KOPT-K1 (cell line): Measurements from ENCODE around the gene TMA7.
A peak's percentile ranks its signal among the peaks of the same experiment; 100 is the strongest.
"Not testable (repeated sequence)": the region's sequence is repeated elsewhere in the genome, so short reads cannot be mapped to it uniquely, and the experiment has no call there.

Experiments used
- H3K27ac ChIP-seq: fragments of 200-600 bp; sonication (generic); 2 replicates; pipeline ENCODE4 v1.5.1; 2016; ENCODE audit warnings: antibody characterized with exemption, mild to moderate bottlenecking, low read depth, low read length; ENCODE audit not compliant: poor library complexity, severe bottlenecking
- H3K36me3 ChIP-seq: fragments of 200-600 bp; sonication (generic); 2 replicates; pipeline ENCODE4 v1.5.1; 2017; ENCODE audit warnings: antibody characterized with exemption, mild to moderate bottlenecking, low read length, moderate library complexity; ENCODE audit not compliant: insufficient read depth
- H3K9me3 ChIP-seq: fragments of 200-600 bp; sonication (generic); 2 replicates; pipeline ENCODE4 v1.5.1; 2017; ENCODE audit warnings: antibody characterized with exemption, low read length, mild to moderate bottlenecking; ENCODE audit not compliant: insufficient read depth, poor library complexity, severe bottlenecking

The TMA7 gene

DNA sequence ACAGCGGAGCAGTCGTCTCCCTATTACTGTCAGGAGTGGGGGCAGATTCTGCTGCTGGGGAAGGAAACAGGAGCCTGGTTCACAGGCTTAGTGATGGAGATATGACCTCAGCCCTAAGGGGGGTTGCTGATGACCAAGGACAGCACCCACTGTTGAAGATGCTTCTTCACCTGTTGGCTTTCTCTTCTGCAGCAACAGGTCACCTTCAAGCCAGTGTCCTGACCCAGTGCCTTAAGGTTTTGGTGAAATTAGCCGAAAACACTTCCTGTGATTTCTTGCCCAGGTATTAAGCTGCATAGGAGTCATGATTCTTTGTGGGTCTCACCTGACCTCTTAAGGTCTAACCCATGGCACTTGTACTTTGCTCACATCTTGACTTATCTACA is 20.5 kb downstream of the TMA7 start:
- H3K9me3 ChIP-seq = no peaks in the 10 kb centered on the region
- H3K36me3 ChIP-seq = peaks cover 65% of the 10 kb centered on the region
- no peak overlapping the region for H3K27ac ChIP-seq

DNA sequence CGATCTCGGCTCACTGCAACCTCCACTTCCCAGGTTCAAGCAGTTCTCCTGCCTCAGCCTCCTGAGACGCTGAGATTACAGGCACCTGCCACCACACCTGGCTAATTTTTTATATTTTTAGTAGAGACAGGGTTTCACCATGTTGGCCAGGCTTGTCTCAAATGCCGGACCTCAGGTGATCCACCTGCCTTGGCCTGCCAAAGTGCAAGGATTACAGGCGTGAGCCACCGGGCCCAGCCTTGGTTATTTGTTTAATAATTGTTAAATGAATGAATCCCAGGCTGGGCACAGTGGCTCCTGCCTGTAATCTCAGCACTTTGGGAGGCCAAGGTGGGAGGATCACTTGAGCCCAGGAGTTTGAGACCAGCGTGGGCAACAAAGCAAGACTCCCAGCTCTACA is 21.7 kb downstream of the TMA7 start:
- not testable (repeated sequence) for H3K9me3 ChIP-seq, H3K27ac ChIP-seq
- peaks cover 52% of the 10 kb centered on the region for H3K36me3 ChIP-seq

DNA sequence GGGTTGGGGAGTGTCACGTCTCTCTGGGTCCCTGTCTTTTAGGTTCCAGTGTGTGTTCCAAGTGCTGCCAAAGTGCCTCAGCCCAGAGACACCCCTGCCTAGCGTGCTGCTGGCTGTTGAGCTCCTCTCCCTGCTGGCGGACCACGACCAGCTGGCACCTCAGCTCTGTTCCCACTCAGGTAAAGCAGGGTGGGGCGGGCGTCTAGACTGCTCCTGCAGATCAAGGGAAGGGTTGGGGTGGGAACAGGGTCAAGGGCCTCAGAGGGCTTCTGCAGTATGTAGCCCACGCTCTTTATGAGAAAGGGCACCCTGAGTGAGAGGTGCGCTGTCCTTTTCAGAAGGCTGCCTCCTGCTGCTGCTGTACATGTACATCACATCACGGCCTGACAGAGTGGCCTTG is 23.6 kb downstream of the TMA7 start:
- H3K36me3 ChIP-seq = peaks cover 55% of the 10 kb centered on the region
- no peak overlapping the region for H3K27ac ChIP-seq
- H3K9me3 ChIP-seq = no peaks in the 10 kb centered on the region

DNA sequence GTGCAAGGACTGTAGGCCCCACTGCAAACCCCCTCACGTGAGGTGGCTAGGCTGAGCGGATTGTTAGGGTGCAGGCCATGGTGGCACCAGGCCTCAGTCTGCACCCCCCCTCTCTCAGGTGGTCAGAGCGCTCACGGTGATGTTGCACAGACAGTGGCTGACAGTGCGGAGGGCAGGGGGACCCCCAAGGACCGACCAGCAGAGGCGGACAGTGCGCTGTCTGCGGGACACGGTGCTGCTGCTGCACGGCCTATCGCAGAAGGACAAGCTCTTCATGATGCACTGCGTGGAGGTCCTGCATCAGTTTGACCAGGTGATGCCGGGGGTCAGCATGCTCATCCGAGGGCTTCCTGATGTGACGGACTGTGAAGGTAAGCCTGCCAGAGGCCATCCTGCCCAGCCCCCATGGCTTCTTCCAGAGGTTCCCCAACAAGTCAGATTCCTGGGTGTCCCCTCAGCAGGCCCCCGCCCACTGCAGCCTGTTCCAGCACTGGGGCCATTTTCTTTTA is 24.7 kb downstream of the TMA7 start:
- H3K27ac ChIP-seq = no peak overlapping the region
- H3K36me3 ChIP-seq = peaks cover 55% of the 10 kb centered on the region
- no peaks in the 10 kb centered on the region for H3K9me3 ChIP-seq

DNA sequence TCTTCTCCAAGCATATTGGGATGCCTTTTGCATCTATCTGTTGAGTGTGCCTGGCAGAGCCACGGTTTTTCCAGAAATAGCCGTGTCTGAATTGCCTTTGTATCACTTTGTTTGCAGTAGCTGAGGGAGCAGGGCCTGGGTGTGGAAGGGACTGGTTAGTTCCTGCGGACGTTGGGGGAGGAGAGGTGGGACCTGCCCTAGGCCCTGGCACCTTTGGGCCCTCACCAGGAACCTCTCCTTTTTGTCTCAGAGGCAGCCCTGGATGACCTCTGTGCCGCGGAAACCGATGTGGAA is 25.1 kb downstream of the TMA7 start:
- Histone ChIP-seq H3K36me3 (peaks cover 55% of the 10 kb centered on the region), H3K9me3 (no peaks in the 10 kb centered on the region), H3K27ac (peak overlapping the region; percentile 88)

DNA sequence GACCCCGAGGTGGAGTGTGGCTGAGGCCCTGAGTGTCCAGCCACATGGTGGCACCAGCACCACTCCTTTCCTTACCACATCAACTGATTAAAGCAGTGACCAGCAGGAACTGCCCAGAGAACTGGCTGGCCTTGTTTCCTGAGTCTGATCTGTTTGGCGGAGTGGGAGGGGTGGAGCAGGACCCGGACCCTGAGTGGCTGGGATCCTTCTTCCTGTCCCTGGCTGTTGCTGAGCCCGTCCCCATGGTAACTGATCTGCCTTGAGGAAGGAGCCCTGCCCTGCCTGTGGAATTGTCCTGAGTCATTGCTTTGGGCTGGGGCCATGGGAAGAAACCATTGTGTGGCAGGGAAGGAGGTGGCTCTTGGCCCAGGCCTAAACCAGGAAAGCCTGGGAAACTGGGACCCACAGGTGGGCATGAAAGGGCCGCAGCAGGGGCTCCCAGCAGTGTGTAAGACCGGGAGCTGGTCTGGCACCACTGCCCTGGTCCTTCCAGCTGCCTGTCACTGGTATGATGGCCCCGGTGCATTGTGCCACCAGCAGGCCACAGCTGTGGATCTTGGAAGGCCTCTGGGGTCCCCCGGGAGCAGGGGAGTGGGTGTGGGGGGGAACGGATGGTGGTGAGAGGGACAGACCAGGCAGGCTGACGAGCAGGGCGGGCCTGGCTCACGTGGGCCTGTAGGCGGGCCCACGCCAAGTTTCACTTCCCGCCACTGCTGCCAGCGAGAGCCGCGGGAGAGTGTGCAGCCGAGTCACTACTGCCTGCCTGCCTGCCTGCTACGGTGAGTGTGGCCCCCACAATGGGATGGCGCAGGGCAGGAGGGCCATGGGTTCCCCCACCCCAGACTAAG is 25.7 kb downstream of the TMA7 start:
- peak overlapping the region; percentile 88 for H3K27ac ChIP-seq
- peaks cover 49% of the 10 kb centered on the region for H3K36me3 ChIP-seq
- H3K9me3 ChIP-seq = no peaks in the 10 kb centered on the region

DNA sequence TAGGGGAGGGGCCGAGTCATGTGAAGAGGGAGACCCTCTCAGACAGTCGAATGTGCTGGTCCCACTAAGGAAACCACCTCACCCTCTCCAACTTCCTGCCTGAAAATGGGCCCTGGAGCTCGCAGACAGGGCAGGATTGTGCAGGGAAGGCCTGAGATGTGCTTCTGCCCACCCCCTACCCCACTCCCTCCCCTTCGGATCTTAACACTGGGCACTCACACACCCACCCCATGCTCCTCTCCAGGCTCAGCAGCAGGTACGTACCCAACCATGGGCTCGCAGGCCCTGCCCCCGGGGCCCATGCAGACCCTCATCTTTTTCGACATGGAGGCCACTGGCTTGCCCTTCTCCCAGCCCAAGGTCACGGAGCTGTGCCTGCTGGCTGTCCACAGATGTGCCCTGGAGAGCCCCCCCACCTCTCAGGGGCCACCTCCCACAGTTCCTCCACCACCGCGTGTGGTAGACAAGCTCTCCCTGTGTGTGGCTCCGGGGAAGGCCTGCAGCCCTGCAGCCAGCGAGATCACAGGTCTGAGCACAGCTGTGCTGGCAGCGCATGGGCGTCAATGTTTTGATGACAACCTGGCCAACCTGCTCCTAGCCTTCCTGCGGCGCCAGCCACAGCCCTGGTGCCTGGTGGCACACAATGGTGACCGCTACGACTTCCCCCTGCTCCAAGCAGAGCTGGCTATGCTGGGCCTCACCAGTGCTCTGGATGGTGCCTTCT is 26.5 kb downstream of the TMA7 start:
- Histone ChIP-seq H3K9me3 (no peaks in the 10 kb centered on the region), H3K27ac (peak overlapping the region; percentile 88), H3K36me3 (peaks cover 41% of the 10 kb centered on the region)

DNA sequence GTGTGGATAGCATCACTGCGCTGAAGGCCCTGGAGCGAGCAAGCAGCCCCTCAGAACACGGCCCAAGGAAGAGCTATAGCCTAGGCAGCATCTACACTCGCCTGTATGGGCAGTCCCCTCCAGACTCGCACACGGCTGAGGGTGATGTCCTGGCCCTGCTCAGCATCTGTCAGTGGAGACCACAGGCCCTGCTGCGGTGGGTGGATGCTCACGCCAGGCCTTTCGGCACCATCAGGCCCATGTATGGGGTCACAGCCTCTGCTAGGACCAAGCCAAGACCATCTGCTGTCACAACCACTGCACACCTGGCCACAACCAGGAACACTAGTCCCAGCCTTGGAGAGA is 27.0 kb downstream of the TMA7 start:
- Histone ChIP-seq H3K27ac (peak overlapping the region; percentile 88), H3K36me3 (peaks cover 36% of the 10 kb centered on the region), H3K9me3 (no peaks in the 10 kb centered on the region)

DNA sequence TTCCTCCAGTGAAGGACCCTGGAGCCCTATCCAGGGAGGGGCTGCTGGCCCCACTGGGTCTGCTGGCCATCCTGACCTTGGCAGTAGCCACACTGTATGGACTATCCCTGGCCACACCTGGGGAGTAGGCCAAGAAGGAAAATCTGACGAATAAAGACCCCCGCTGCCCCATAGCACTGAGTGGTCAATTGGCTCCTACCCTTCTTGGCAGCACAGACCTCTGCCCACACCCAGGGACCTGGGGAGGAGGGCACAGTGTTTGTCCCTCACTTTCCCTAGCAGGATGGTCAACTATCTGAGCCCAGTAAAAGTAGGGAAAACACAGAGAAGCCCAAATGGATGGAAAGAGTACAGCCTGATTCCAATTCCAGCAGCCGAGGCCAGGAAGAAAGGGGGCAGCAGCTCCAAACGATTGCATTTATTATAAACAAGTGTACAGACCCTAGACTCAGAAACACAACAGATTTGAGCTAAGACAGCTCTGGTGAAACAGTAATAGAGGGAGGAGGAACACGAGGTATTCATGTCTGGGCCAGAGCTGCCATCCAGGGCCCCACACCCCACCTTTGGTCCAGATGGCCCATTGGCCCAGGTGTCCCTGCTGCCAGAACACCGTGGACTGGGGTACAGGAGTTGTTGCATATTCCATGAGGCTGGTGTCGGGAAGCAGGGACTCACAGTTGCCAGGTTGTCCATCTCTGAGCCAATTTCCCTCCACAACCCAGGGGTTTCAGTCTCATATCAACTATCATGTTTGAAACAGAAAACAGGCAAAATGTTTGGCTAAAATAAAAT is 27.6 kb downstream of the TMA7 start:
- Histone ChIP-seq H3K9me3 (no peaks in the 10 kb centered on the region), H3K36me3 (peaks cover 36% of the 10 kb centered on the region), H3K27ac (peak overlapping the region; percentile 88)

DNA sequence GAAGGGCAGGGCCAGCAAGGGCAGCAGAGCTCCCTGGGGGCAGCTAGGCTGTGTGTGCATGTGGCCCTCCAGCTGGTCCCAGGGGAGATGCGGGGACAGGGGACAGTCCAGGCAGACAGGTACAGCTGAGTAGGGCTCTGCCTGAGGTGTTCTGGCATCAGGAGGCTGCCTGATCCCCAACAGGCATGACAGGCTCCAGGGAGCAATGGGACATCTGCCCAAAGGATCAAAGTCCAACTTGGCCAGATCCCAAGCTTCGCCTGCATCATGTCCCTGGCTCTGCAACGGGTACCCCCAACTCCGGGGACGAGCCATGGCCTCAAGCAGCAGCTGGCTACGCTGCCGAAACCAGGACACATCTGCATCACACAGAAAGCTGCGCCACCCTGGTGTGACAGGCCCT is 28.3 kb downstream of the TMA7 start:
- Histone ChIP-seq H3K9me3 (no peaks in the 10 kb centered on the region), H3K36me3 (peaks cover 36% of the 10 kb centered on the region), H3K27ac (no peak overlapping the region)

DNA sequence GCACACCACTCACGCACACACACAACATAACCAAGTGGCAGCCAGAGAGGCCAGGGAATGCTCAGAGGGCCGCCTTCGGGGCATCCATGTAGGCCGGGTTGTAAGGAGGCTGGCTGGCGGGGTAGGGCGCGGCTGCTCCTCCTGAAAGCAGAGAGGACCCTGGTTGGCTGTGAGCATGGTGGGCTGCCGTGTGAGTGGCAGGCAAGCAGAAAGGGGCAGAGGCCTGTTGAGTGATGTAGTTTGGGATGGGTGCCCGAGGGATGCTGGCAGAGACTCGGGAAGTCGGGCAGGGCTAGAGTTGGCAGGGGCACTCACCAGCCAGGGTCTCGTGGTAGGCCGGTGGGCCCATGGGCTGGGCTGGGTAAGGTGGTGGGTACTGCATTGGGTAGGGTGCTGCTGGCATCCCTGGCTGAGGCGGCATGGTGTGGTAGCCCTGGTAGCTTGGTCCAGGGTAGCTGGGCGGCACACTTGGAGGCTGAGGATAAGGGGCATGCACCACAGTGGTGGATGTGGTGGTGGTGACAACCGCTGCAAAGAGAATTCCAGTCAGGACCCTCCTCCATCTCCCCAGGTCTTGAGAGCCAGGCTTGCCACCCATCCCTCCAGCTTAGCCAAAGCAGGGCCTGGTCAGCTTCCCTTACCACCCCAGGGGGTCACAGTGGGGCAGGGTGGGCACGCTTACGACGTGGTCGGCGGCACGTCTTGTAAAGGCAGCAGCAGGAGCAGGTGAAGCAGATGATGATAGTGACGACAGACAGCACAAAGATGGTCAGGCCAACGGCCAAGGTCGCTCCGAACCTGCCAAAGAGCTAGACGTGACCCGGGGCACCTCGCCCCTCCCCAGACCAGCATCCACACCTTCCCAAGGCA is 29.2 kb downstream of the TMA7 start:
- H3K9me3 ChIP-seq = no peaks in the 10 kb centered on the region
- no peak overlapping the region for H3K27ac ChIP-seq
- H3K36me3 ChIP-seq = peaks cover 33% of the 10 kb centered on the region

DNA sequence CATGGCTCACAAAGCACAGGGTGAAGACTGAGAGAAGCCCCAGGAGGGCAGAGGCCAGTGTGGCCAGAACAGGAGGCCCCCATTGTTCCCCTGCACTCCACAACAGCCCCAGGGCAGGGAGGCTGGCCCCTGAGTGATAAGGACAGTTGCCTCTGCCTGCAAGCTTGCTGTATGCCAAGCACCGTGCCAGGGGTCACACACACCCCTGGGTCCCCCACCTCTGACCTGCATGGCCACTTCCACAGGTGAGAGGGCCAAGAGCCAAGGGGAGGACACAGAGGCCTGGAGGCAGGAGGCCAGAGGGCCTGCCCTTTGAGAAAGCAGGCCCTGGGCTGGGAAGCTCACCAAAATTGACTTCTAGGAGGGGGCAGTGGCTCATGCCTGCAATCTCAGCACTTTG is 30.2 kb downstream of the TMA7 start:
- no peaks in the 10 kb centered on the region for H3K9me3 ChIP-seq
- no peak overlapping the region for H3K27ac ChIP-seq
- peaks cover 33% of the 10 kb centered on the region for H3K36me3 ChIP-seq

DNA sequence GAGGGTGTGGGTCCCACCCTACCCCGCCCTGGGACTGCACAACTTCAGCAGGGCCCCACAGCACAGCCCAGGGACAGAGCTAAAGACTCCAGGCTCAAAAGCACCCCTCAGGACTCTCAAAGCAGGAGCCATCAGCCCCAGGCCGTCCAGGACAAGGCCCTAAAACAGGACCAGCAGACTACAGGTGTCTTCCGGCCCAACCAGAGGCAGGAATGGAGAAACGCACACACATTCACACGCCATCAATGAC is 32.5 kb downstream of the TMA7 start:
- H3K9me3 ChIP-seq = no peaks in the 10 kb centered on the region
- peaks cover 25% of the 10 kb centered on the region for H3K36me3 ChIP-seq
- H3K27ac ChIP-seq = peak overlapping the region; percentile 95

DNA sequence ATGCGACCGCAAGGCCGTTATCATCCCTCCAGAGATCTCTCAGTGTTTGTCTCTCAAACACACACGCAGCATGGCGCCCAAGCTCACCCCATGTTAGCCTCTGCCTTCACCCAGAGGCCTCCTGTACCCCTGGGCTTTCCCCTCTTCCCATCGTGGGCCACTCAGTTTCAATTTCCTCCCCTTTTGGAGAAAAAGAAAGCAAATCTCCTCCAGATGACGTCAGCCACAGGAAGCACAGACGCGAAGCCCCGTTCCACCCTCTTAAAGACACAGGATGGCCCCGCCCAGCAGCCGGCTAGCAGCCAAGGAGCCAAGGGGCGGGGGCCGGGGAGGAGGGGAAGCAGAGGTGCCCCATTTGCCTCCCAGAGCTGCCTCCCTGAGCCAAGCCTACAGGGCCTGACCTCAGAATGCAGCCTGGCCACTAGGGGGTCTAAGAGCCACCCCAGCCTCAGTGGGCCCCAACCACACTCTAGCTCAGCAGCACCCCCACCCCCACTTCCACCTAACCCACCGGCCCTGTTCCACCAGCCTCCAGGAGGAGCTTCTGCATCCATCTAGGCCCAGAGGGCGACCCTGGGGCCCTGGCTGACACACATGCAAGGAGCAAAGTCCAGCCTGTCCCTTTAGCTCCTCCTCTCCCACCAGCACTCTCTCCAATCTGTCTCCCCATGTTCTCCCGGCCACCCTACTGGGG is 33.0 kb downstream of the TMA7 start:
- Histone ChIP-seq H3K36me3 (peaks cover 21% of the 10 kb centered on the region), H3K9me3 (no peaks in the 10 kb centered on the region), H3K27ac (peak overlapping the region; percentile 95)
